PFSK-1 (cell line): Measurements from ENCODE around the gene PGK2.

Experiments used
- FOXP2 ChIP-seq: optimal IDR thresholded peaks from 2 replicates; pipeline ENCODE3; 2011; ENCODE audit warnings: borderline replicate concordance, control low read depth, inconsistent platforms; ENCODE audit not compliant: insufficient read depth; ENCODE audit errors: extremely low read length, extremely low read depth
- POLR2AphosphoS5 ChIP-seq: IDR thresholded peaks from 2 replicates; pipeline ENCODE4 v1.6.1; 2012; ENCODE audit warnings: low read depth, mild to moderate bottlenecking, control low read depth, low read length, moderate library complexity
- SIN3A ChIP-seq: IDR thresholded peaks from 2 replicates; pipeline ENCODE4 v1.6.1; 2012; ENCODE audit warnings: mild to moderate bottlenecking, low read length, moderate library complexity, borderline replicate concordance; ENCODE audit not compliant: insufficient read depth
- TAF1 ChIP-seq: IDR thresholded peaks from 2 replicates; pipeline ENCODE4 v1.6.1; 2012; ENCODE audit warnings: low read length, control low read depth, borderline replicate concordance; ENCODE audit not compliant: insufficient read depth
- TF ChIP-seq, protein P1 (sequence below), 2 experiments: IDR thresholded peaks; 2 replicates each; pipeline versions ENCODE4 v1.6.1 to v1.8.0; 2011 to 2012; ENCODE audit warnings: low read depth in 2 of 2, low read length in 2 of 2, control low read depth in 1 of 2, inconsistent platforms in 1 of 2, mild to moderate bottlenecking in 1 of 2, moderate library complexity in 1 of 2; ENCODE audit not compliant: insufficient read depth in 1 of 2

Gene PGK2

DNA sequence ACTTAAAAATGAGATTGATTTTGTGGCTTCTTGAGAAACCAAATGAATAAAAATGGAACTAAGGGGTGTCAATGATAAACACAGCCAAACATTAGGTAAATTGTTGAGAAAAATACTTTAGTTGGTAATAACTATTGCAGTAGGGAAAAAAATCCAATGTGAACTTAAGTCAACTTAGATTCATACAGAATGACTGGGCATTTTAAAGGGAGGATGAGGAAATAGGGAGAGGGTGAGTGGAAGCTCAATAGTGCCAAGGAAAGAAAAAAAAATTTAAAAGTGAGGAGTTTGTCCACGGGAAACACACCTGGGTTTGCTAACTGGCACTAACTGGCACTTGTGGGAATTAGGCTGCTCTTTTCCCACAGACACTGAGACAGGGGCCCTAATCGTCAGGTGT lies 26.2 kb upstream of the PGK2 start:
- no peak for TF ChIP-seq POLR2AphosphoS5
- no peak for TF ChIP-seq TAF1
- TF ChIP-seq, protein P1, sequence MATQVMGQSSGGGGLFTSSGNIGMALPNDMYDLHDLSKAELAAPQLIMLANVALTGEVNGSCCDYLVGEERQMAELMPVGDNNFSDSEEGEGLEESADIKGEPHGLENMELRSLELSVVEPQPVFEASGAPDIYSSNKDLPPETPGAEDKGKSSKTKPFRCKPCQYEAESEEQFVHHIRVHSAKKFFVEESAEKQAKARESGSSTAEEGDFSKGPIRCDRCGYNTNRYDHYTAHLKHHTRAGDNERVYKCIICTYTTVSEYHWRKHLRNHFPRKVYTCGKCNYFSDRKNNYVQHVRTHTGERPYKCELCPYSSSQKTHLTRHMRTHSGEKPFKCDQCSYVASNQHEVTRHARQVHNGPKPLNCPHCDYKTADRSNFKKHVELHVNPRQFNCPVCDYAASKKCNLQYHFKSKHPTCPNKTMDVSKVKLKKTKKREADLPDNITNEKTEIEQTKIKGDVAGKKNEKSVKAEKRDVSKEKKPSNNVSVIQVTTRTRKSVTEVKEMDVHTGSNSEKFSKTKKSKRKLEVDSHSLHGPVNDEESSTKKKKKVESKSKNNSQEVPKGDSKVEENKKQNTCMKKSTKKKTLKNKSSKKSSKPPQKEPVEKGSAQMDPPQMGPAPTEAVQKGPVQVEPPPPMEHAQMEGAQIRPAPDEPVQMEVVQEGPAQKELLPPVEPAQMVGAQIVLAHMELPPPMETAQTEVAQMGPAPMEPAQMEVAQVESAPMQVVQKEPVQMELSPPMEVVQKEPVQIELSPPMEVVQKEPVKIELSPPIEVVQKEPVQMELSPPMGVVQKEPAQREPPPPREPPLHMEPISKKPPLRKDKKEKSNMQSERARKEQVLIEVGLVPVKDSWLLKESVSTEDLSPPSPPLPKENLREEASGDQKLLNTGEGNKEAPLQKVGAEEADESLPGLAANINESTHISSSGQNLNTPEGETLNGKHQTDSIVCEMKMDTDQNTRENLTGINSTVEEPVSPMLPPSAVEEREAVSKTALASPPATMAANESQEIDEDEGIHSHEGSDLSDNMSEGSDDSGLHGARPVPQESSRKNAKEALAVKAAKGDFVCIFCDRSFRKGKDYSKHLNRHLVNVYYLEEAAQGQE (IDR thresholded peaks at IDR 0.05; ENCODE audit: insufficient read depth in 1 of 2, low read depth in 2 of 2, low read length in 2 of 2): no peak
- no peak for TF ChIP-seq FOXP2
- TF ChIP-seq SIN3A: no peak

DNA sequence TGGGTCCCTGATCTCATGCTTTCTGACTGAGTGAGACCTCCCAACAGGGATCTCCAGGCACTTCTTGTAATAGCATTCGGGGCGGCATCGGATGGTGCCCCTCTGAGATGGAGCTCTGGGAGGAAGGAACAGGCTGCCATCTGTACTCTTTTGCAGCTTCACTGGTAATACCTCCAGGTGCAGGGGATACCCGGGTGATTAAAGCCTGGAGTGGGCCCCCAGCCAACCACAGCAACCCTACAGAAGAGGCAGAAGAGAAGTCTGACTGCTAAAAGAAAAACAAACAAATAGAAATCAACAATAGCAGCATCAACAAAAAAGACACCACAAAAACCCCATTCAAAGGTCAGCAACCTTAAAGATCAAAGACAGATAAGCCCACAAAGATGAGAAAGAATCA lies 19.1 kb upstream of the PGK2 start:
- no peak for TF ChIP-seq POLR2AphosphoS5
- no peak for TF ChIP-seq FOXP2
- TF ChIP-seq, protein P1 (IDR thresholded peaks at IDR 0.05; ENCODE audit: insufficient read depth in 1 of 2, low read depth in 2 of 2, low read length in 2 of 2): no peak
- TF ChIP-seq TAF1: no peak
- TF ChIP-seq SIN3A: no peak

DNA sequence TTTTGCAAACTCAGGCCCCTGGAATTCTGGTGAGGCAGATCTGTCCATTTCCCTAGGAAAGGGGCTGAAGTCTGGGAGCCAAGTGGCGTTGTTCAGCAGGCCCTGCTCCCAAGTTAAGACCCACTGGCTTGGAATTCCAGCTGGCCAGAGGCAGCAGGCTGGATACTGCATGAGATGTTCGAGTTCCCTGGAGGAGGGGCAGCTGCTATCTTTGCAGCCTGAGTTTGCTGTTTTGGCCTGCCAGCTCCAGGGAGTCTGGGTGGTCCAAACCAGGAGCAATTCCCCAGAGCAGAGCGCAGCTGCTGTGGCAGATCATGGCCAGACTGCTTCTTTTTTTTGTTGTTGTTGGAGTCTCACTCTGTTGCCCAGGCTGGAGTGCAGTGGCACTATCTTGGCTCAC lies 18.2 kb upstream of the PGK2 start:
- TF ChIP-seq POLR2AphosphoS5: no peak
- TF ChIP-seq, protein P1 (IDR thresholded peaks at IDR 0.05; ENCODE audit: insufficient read depth in 1 of 2, low read depth in 2 of 2, low read length in 2 of 2): no peak
- no peak for TF ChIP-seq SIN3A
- no peak for TF ChIP-seq TAF1
- no peak for TF ChIP-seq FOXP2

DNA sequence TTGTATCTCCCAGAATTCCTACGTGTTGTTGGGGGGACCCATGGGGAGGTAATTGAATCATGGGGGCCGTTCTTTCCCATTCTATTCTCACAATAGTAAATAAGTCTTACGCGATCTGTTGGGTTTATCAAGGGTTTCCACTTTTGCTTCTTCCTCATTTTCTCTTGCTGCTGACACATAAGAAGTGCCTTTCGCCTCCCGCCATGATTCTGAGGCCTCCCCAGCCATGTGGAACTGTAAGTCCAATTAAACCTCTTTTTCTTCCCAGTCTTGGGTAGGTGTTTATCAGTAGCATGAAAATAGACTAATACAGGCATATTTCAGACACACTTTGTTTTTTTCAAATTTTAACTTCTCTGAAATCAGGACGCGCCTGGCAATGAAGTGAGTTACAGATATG lies 14.4 kb upstream of the PGK2 start:
- TF ChIP-seq TAF1 (no peak), SIN3A (no peak), FOXP2 (no peak), POLR2AphosphoS5 (no peak)
- TF ChIP-seq, protein P1 (IDR thresholded peaks at IDR 0.05; ENCODE audit: insufficient read depth in 1 of 2, low read depth in 2 of 2, low read length in 2 of 2): no peak

DNA sequence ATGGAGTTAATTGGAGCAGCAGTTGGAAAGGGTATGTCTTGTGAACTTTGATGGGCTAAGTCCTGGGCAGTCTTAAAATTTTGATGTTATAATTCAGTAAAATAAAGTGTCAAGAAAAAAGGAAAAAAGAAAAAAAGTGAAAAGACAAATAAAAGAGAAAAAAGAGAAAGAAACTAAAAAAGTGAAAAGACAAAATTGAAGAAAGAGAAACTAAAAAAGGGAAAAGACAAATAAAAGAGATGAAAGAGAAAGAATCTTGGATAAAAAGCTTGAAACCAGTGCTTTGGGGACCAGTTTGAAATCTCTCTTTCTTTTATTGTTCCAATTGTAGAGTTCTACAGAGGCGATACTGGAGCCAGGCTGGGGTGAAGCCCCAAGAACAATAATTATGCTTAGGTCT lies 12.0 kb upstream of the PGK2 start:
- TF ChIP-seq TAF1 (no peak), POLR2AphosphoS5 (no peak), FOXP2 (no peak), SIN3A (no peak)
- TF ChIP-seq, protein P1 (IDR thresholded peaks at IDR 0.05; ENCODE audit: insufficient read depth in 1 of 2, low read depth in 2 of 2, low read length in 2 of 2): no peak
